ENCODE measurements around the gene FOXP3.

The FOXP3 gene

DNA sequence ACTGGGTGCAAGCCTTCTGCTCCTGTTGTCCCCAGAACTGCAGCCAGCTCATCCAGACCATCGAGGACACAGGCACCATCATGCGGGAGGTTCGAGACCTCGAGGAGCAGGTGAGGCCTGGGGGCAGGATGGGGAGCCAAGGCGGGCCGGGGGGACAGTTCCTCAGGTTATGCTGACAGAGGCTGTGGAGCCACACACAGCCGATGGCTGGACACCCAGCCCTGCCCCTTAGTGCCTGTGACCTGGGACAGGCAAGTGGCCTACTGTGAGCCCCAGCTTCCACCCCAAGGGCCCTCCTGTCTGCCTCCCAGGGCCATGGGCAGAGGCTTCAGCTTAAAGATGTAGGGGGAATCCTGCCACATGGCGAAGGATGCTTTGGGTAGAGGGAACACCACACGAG, 14.9 kb downstream of the FOXP3 start:
- DNase-seq (ENCODE audit: low read depth), result no peak

- no peak for DNase-seq (ENCODE audit: low read depth)
These were observed 15.4 kb downstream of the FOXP3 start for GRCh38 chrX:49249071-49249470.

DNA sequence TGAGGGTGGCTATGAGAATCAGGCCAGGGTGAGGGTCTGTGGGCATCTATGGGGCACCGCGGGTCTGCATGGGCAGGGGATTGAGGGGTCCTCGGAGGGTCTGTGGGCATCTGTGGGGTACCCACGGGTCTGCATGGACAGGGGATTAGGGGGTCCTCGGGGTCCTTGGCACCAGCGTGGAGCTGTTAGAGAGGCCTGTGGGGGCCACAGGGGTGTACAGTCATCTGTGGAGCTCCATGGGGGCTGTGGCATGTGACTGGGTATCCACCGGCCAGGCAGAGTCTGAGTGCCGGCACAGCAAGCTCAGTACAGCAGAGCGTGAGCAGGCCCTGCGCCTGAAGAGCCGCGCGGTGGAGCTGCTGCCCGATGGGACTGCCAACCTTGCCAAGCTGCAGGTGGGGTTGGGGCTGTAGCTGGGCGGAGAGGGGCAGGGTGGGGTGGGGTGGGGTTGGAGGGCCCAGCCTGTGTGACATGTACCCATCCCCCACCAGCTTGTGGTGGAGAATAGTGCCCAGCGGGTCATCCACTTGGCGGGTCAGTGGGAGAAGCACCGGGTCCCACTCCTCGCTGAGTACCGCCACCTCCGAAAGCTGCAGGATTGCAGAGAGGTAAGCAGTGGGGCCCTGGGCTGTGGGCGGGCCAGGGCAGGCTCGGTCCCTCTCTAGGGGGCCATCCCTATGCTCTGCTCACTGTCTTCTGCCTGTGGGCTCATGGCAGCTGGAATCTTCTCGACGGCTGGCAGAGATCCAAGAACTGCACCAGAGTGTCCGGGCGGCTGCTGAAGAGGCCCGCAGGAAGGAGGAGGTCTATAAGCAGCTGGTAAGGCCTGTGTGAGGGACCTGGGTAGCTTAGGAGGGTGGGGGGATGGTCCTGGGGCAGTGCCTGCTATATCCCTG, 16.3 kb downstream of the FOXP3 start:
- no peak for DNase-seq (ENCODE audit: low read depth)

DNA sequence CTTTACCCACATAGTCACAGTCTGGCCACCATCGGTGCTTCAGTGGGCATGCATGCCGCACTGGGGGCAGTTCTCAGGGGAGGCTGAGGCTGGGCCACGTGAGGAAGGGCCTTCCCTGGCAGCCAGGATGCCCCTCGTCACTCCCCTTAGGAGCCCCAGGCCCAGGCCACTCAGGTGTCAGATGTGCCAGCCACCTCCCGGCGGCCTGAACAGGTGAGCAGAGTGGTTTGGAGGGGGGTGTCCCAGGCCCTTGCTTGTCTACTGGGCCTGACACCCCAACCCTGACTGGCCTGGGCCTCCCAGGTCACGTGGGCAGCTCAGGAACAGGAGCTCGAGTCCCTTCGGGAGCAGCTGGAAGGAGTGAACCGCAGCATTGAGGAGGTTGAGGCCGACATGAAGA, 17.2 kb downstream of the FOXP3 start:
- no peak for DNase-seq (ENCODE audit: low read depth)

DNA sequence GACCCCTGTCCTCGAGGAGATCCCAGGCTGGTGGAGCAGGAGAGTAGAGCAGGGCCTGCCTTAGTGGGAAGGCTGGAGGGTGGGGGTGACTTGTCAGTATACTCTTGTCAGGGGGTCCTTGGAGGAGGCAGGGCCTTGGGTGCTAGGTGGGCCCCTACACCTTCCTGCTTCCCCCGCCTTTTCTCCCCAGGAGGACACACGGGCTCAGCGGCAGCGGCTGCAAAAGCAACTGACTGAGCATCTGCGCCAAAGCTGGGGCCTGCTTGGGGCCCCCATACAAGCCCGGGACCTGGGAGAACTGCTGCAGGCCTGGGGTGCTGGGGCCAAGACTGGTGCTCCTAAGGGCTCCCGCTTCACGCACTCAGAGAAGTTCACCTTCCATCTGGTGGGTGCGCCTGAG, 18.0 kb downstream of the FOXP3 start:
- DNase-seq (ENCODE audit: low read depth), result no peak

- no peak for DNase-seq (ENCODE audit: low read depth)
These were observed 20.3 kb downstream of the FOXP3 start for GRCh38 chrX:49244207-49244606.

DNA sequence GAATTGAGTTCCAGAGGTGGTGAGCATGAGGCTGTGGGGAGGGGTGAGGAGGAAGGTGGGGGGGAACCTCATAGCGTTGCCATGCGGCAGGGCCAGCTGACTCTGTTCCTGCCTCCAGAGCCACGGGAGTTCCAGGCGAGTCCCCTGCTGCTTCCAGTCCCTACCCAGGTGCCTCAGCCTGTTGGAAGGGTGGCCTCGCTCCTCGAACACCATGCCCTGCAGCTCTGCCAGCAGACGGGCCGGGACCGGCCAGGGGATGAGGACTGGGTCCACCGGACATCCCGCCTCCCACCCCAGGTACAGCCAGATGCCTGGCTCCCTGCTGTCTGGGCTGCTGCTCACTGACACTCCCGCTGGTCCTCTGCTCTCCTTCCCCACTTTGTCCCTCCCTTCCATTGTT, 21.3 kb downstream of the FOXP3 start:
- DNase-seq (ENCODE audit: low read depth), result no peak

DNA sequence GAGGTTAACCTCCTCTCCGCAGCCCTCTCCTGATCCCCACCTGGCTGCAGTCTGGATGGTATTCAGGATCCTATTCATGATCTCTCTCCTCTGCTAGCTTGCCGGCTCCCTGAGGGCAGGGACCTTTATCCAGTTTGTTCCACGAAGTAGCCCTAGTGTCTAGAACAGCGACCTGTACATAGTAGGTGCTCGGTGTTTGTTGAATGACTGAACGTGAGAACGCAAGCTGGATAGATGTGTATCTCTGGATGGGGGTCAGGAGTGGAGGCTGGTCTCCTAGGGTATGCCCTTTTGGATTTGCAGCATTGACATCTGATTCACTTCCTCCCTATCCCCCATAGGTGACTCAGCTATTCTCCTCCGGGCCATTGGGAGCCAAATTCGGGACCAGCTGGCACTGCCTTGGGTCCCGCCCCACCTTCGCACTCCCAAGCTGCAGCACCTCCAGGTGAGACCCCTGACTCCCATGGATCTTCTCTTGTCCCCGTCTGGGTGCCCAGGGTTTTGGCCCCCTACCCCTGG, 21.9 kb downstream of the FOXP3 start:
- DNase-seq (ENCODE audit: low read depth), result no peak

- no peak for DNase-seq (ENCODE audit: low read depth)
These were observed 25.8 kb downstream of the FOXP3 start for GRCh38 chrX:49238735-49239134.

- no peak for DNase-seq (ENCODE audit: low read depth)
These were observed 27.4 kb downstream of the FOXP3 start for GRCh38 chrX:49237060-49237459.

DNA sequence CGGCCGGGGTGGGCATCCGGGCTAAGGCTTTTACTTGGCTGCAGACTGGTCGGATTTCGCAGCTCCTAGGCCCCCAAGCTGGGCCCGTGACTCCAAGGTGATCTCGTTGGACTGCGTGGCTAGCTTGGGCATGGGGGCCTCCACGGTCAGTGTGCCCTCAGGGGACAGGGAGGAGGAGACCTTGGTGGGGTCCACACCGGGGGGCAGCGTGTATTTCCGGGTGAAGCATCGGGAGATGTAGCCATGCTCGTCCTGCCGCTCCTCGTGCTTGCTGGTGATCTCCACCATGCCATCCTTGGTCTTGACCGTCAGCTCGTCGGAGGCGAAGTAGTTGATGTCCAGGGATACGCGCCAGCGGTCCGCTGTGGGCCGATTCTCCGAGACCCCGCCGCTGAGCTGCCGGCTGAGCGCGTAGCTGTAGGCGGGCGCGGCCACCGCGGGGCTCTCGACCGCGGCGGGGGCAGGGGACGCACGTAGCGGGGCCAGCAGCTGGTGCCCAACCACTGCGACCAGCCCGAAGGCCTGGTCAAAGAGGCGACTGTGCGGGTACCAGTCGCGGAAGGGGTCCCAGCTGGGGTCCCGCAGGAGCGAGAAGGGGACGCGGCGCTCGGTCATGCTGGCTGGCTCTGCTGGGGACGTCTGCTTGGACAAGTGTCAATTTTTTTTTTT, 30.5 kb downstream of the FOXP3 start:
- no peak for DNase-seq (ENCODE audit: low read depth)

GRCh38 chrX:49233176-49233575, 31.3 kb downstream of the FOXP3 start, which contains the start of gene CACNA1F:
Gene CACNA1F, minus strand, starts transcription at chrX:49233340. Its CDS starts 31 bp downstream, at chrX:49233309.
- no peak for DNase-seq (ENCODE audit: low read depth)

- no peak for DNase-seq (ENCODE audit: low read depth)
These were observed 32.0 kb downstream of the FOXP3 start for GRCh38 chrX:49232525-49232924.

- DNase-seq (ENCODE audit: low read depth), result no peak
These were observed 33.0 kb downstream of the FOXP3 start for GRCh38 chrX:49231333-49232000.

- DNase-seq (ENCODE audit: low read depth), result peak; percentile 16
These were observed 33.8 kb downstream of the FOXP3 start for GRCh38 chrX:49230500-49231232.

GRCh38 chrX:49228185-49228584, 36.3 kb downstream of the FOXP3 start:
- no peak for DNase-seq (ENCODE audit: low read depth)

GRCh38 chrX:49227726-49228125, 36.8 kb downstream of the FOXP3 start:
- DNase-seq (ENCODE audit: low read depth), result no peak

GRCh38 chrX:49226946-49227345, 37.6 kb downstream of the FOXP3 start:
- DNase-seq (ENCODE audit: low read depth), result no peak

DNA sequence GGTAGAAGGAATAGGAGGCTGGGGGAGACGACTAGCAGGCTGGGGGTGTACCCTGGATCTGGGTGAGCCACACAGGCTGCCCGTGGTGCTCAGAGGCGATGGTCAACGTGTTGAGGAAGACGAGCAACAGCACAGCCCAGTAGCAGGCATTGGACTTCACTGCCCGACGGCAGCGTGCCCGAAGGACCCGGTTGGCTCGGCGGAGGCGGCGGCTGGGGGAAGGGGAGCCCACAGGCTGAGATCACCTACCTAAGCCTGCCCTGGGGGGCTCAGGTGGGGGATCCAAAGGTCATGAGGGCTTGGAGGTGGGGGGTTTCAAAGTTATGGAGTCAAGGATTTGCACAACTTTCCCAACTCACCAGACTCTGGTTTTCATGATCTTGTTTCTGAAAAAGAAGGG, 38.7 kb downstream of the FOXP3 start:
- no peak for DNase-seq (ENCODE audit: low read depth)

DNA sequence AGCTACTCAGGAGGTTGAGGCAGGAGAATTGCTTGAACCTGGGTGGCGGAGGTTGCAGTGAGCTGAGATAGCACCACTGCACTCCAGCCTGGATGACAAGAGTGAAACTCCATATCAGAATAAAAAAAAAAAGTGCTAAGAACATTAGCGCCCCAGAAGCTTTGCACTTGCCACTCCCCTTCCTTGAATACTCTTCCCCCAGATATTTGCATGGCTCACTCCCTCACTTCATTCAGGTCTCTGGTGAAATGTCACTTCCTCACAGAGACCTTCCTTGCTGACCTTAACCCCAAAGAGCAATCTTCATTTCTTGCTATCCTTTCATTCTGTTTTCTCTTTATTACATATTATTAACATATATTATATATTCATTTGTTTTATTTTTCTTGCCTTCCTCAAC, 42.6 kb downstream of the FOXP3 start:
- no peak for DNase-seq (ENCODE audit: low read depth)

DNA sequence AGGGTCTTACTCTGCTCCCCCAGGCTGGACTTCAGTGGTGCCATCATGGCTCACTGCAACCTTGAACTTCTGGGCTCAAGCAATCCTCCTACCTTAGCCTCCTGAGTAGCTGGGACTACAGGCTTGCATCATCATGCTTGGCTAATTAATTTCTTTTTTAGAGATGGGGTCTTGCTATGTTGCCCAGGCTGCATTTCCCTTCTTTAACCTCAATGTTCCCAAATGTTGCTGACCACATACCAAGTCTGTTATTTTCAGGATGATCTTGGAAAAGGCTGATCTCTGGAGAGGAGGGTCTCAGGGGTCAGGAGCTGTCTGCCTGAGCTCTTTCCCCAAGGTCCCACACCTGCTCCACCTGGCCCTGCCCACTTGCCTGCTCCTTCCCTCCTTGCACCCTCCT, 44.4 kb downstream of the FOXP3 start:
- no peak for DNase-seq (ENCODE audit: low read depth)

DNA sequence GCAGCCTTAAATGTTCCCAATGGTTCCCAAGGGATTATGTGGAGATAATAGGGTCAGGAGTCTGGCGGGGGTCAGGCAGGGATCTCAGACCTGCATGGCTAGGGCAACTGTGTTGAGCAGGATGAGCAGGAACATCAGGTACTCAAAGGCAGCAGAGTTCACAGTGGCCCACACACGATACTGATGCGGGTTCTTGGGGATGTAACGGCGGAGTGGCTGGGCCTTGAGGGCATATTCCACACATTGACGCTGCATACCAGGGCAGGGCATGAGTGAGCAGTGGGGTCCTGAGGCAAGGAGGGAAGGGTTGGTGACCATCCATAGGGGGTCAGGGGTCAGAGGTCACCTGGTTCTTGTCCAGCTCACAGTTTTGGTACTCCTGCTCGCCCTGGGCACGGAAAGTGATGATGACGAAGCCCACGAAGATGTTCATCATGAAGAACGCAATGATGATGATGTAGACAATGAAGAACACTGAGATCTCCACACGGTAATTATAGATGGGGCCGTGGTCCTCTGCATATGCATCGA, 49.4 kb downstream of the FOXP3 start:
- DNase-seq (ENCODE audit: low read depth), result no peak
